Adrenal gland (tissue), 12 donors: ENCODE data around the gene CFTR. TPM values are rescaled to one million over a fixed set of nuclear protein-coding genes. Genes with fewer than 3 reads are reported as not detected.

Experiments
- DNase-seq, 7 donors: peaks; one replicate each; pipeline ENCODE4 v3.0.0-alpha.2; 2019 to 2020
- H3K27ac ChIP-seq, 5 donors: fragments of 200-600 bp; sonication (generic) in 4 of 5; 1 replicate in 3 of 5; 2 replicates in 2 of 5; pipeline versions ENCODE4 v1.5.1 to v1.8.0; 2016 to 2020; ENCODE audit warnings: mild to moderate bottlenecking in 1 of 5
- H3K27me3 ChIP-seq: fragments of 200-600 bp; 2 replicates; pipeline ENCODE4 v1.8.0; 2021
- H3K36me3 ChIP-seq, 2 donors: fragments of 200-600 bp; replicated peaks in 1 of 2; 1 replicate in 1 of 2; 2 replicates in 1 of 2; pipeline versions ENCODE4 v1.5.1 to v1.8.0; 2018 to 2022
- H3K4me1 ChIP-seq, 2 donors: fragments of 200-600 bp; replicated peaks in 1 of 2; 1 replicate in 1 of 2; 2 replicates in 1 of 2; pipeline versions ENCODE4 v1.5.1 to v1.8.0; 2018 to 2021
- H3K4me3 ChIP-seq, 4 donors: fragments of 200-600 bp; sonication (generic) in 3 of 4; one replicate each; pipeline ENCODE4 v1.5.1; 2016 to 2018
- H3K9me3 ChIP-seq, 3 donors: fragments of 200-600 bp; sonication (generic) in 1 of 3; replicated peaks in 1 of 3; 1 replicate in 2 of 3; 2 replicates in 1 of 3; pipeline versions ENCODE4 v1.5.1 to v1.8.0; 2016 to 2021
- POLR2A ChIP-seq, 2 donors: fragments of 450-650 bp; IDR thresholded peaks; one replicate each; pipeline ENCODE4 v1.6.1; 2017; ENCODE audit warnings: antibody characterized with exemption in 2 of 2, mild to moderate bottlenecking in 2 of 2, moderate library complexity in 1 of 2
- WGBS, 4 donors: extraction: QIAGEN DNeasy Blood & Tissue Kit in 2 of 4; methylation state at CpG; one replicate each; pipeline versions ENCODE4 v1.1.5 to v1.1.7; 2013 to 2017; 5-methylcytosine and 5-hydroxymethylcytosine counted together
- intact Hi-C, 2 donors: fragments of 100-400 bp; cut with DNase I; formaldehyde crosslinking; loops; one replicate each; pipeline versions ENCODE4 v1.14.1 to v1.15.0; 2022 to 2023
- polyA plus RNA-seq, 3 donors: library from polyadenylated mRNA; stranded (reverse); fragments of 200-250 nt in 2 of 3; fragments of 350-450 nt in 1 of 3; fragmentation: Illumina TruSeq in 1 of 3; extraction: RNeasy Lipid Tissue Mini Kit (QIAGEN cat#74804) in 1 of 3; gene quantifications; one replicate each; pipeline ENCODE4 v1.2.3, GENCODE V29; 2013 to 2014
- total RNA-seq, 9 donors: library from RNA; depleted of rRNA in 4 of 9; stranded (reverse); fragments of >200 nt in 4 of 9; fragments of 120-200 nt in 1 of 9; fragmentation: NEBNext Ultra II Directional in 1 of 9; extraction: Animal tissue kit (Norgen Biotek cat#: 25700) in 1 of 9; gene quantifications; one replicate each; pipeline versions ENCODE4 v1.1.0 to v1.2.4, GENCODE V29; 2013 to 2023
- TF ChIP-seq, protein P1 (sequence below), 6 experiments: fragments of 450-650 bp in 4 of 6; fragments of 200-600 bp in 2 of 6; sonication (generic) in 1 of 6; IDR thresholded peaks; 1 replicate in 5 of 6; 2 replicates in 1 of 6; pipeline versions ENCODE4 v1.5.1 to v1.8.0; 2016 to 2021; ENCODE audit warnings: antibody characterized with exemption in 6 of 6, mild to moderate bottlenecking in 2 of 6, moderate library complexity in 1 of 6
- donor health status: healthy with polysubstance abuse.
- donor health status: Bipolar disorder and iron deficiency.
- donor health status: DM: yes; HTN: yes; CAD: no.
- donor health status: DM: no; HTN: no; CAD: no.
- donor health status: DM: no; HTN: no; CAD: no.
- donor health status: DM: yes; HTN: yes; CAD: no.

The CFTR gene
- total and polyA plus RNA-seq, 12 donors, result 0.07 to 0.22 (median 0.08) TPM; not detected in 9

DNA sequence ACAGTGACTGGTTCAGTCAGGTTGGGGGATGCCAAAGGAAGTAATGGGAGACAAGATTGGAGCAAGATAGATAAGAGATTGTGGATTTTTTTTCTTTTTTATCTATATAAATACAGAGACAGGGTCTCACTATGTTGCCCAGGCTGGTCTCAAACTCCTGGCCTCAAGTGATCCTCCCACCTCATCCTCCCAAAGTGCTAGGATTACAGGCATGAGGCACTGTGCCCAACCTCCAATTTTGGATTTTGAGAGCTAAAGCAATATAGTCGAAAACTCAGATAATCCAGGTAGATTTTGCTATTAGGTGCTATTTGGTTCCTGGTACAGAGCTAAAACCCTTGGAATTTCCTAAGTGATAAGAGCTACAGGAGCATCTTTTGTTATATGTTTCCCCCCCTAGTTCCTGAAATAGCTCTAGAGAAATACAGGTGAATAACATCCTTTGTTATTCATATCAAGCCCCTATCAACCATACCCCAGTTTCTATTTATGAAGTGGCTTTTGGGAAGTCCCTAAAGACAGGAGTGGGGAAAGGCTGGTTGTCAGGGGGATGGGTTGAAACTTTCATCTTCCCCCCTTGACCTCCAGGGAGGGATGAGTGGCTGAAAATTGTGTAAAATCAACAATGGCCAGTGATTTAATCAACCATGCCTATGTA lies 151.2 kb downstream of the CFTR start:
- no peaks in the 10 kb centered on the region for H3K4me1 ChIP-seq
- intact Hi-C loops, result no loop called here
- TF ChIP-seq POLR2A (IDR thresholded peaks at IDR 0.05), result no peak
- TF ChIP-seq, protein P1, sequence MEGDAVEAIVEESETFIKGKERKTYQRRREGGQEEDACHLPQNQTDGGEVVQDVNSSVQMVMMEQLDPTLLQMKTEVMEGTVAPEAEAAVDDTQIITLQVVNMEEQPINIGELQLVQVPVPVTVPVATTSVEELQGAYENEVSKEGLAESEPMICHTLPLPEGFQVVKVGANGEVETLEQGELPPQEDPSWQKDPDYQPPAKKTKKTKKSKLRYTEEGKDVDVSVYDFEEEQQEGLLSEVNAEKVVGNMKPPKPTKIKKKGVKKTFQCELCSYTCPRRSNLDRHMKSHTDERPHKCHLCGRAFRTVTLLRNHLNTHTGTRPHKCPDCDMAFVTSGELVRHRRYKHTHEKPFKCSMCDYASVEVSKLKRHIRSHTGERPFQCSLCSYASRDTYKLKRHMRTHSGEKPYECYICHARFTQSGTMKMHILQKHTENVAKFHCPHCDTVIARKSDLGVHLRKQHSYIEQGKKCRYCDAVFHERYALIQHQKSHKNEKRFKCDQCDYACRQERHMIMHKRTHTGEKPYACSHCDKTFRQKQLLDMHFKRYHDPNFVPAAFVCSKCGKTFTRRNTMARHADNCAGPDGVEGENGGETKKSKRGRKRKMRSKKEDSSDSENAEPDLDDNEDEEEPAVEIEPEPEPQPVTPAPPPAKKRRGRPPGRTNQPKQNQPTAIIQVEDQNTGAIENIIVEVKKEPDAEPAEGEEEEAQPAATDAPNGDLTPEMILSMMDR (IDR thresholded peaks at IDR 0.05), result no peak
- H3K9me3 ChIP-seq, result no peaks in the 10 kb centered on the region
- no peak overlapping the region for H3K4me3 ChIP-seq
- H3K27me3 ChIP-seq, result no peaks in the 10 kb centered on the region
- no peaks in the 10 kb centered on the region for H3K36me3 ChIP-seq
- H3K27ac ChIP-seq, result no peak overlapping the region
- DNase-seq, result no peak
- WGBS, 4 donors, result 75 to 90% (median 86%) methylated on average over 1 of the region's 1 CpG

DNA sequence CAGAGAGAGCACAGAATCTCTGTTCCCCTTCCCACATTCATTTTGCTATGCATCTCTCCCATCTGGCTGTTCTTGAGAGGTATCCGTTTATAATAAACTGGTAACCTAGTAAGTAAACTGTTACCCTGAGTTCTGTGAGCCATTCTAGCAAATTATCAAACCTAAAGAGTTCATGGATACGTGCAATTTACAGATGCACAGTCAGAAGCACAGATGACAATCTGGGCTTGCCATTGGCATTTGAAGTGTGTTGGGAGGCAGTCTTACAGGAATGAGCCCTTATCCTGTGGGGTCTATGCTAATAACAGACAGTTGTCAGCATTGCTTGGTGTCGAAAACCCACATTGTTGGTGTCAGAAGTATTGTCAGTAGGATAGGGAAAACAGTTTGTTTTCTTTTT lies 151.8 kb downstream of the CFTR start:
- TF ChIP-seq, protein P1 (IDR thresholded peaks at IDR 0.05), result no peak
- TF ChIP-seq POLR2A (IDR thresholded peaks at IDR 0.05), result no peak
- Histone ChIP-seq H3K9me3 (no peaks in the 10 kb centered on the region), H3K4me3 (no peak overlapping the region), H3K36me3 (no peaks in the 10 kb centered on the region), H3K27me3 (no peaks in the 10 kb centered on the region), H3K4me1 (no peaks in the 10 kb centered on the region), H3K27ac (no peak overlapping the region)
- intact Hi-C loops, result no loop called here
- WGBS, 4 donors, result 76 to 84% (median 82%) methylated on average over 3 of the region's 3 CpGs
- no peak for DNase-seq

DNA sequence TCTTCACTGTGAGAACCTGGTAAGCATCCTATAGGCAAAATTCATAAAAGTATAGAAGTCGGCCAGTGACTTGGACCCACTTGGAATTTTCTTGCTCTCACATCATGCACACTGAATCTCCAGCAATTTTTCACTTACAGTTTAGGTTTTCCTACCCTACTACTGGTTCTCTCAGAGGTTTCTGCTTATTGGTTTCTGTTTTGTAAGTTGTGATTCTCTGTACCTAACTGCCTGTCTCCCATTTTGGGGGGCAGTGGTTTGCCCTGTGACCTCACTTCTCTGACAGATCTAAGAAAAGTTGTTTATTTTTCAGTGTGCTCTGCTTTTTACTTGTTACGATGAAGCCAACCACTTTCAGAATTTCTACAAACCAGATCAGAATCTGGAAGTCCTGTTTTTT lies 158.1 kb downstream of the CFTR start:
- Histone ChIP-seq H3K27ac (no peak overlapping the region), H3K36me3 (no peaks in the 10 kb centered on the region), H3K27me3 (no peaks in the 10 kb centered on the region), H3K4me1 (no peaks in the 10 kb centered on the region), H3K4me3 (no peak overlapping the region), H3K9me3 (no peaks in the 10 kb centered on the region)
- TF ChIP-seq, protein P1 (IDR thresholded peaks at IDR 0.05), result no peak
- no peak for TF ChIP-seq POLR2A (IDR thresholded peaks at IDR 0.05)
- intact Hi-C loops, result no loop called here
- no peak for DNase-seq
- 77 to 81% (median 79%) methylated on average over 2 of the region's 2 CpGs for WGBS, 4 donors

DNA sequence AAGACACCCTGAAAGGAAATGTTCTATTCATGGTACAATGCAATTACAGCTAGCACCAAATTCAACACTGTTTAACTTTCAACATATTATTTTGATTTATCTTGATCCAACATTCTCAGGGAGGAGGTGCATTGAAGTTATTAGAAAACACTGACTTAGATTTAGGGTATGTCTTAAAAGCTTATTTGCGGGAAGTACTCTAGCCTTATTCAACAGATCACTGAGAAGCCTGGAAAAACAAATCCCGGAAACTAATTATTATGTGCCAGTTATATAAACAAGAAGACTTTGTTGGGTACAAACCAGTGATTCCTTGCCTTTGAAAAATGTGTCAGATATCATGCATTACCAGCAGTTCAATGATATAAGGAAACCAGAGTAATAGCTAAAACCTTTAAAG lies 160.1 kb downstream of the CFTR start:
- 59 to 84% (median 70%) methylated on average over 2 of the region's 2 CpGs for WGBS, 4 donors
- Histone ChIP-seq H3K4me1 (no peaks in the 10 kb centered on the region), H3K36me3 (no peaks in the 10 kb centered on the region), H3K27me3 (no peaks in the 10 kb centered on the region), H3K9me3 (no peaks in the 10 kb centered on the region), H3K4me3 (no peak overlapping the region), H3K27ac (no peak overlapping the region)
- TF ChIP-seq, protein P1 (IDR thresholded peaks at IDR 0.05), result no peak
- no peak for TF ChIP-seq POLR2A (IDR thresholded peaks at IDR 0.05)
- DNase-seq, result no peak
- intact Hi-C loops, result no loop called here
